ENCODE results near the gene SNED1.

The SNED1 gene

DNA sequence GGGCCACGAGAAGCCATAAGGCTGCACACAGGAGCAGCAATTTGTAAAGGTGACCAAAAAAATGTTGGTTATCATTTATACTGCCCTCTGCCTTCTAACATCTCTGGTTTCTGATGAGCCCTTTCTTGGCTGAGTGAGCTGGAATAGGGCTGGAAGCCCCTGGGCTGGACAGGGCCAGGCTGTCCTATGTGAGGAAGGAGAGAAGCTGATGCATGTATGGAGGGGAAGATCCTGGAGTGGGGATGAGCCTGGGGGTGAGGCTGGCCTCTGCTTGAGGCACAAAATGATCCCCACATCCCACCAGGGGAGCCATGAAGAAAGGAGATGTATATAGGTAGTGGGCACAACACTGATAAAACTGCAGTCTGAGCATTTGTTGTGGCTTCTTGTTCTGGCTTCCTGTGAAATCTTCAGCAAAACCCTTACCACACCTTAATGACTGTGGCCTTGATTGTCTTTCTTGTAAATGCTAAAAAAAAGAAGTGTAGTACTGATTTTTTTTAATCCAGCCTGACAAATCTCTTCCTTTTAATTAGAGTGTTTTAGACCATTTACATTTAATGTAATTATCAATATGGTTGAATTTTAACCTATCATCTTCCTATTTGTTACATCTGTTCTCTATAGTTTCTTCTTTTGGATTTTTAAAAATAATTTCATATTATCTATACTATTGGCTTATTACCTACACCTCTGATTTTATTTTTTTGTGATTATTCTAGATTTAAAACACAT, 5.6 kb downstream of the SNED1 start:
- H3K4me3 ChIP-seq (ENCODE audit: control insufficient read depth, low read depth, low read length), result no peak overlapping the region
- no peak for DNase-seq (ENCODE audit: low read depth)
- no peak for TF ChIP-seq CTCF (IDR thresholded peaks at IDR 0.05; ENCODE audit: control insufficient read depth, insufficient read depth, low read depth, low read length, missing control alignments)

DNA sequence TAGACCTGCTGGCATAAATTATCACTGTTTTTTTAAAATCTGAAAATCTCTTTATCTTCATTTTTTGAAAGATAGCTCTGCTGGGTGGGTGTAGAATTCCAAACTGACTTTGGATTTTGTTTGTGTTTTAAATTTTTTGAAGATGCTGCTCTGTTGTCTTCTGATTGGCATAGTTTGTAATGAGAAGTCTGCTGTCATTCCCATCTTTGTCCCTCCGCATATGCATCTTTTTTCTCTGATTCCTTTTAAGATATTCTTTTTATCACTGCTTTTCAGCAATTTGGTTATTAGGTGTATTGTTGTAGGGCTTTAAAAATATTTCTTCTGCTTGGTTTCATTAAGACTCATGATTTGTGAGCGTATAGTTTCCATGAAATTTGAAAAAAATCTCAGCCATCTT, 7.2 kb downstream of the SNED1 start:
- DNase-seq (ENCODE audit: low read depth), result no peak
- no peak overlapping the region for H3K4me3 ChIP-seq (ENCODE audit: control insufficient read depth, low read depth, low read length)
- TF ChIP-seq CTCF (IDR thresholded peaks at IDR 0.05; ENCODE audit: control insufficient read depth, insufficient read depth, low read depth, low read length, missing control alignments), result no peak

GRCh38 chr2:241006412-241006811, 8.0 kb downstream of the SNED1 start:
- no peak overlapping the region for H3K4me3 ChIP-seq (ENCODE audit: control insufficient read depth, low read depth, low read length)
- TF ChIP-seq CTCF (IDR thresholded peaks at IDR 0.05; ENCODE audit: control insufficient read depth, insufficient read depth, low read depth, low read length, missing control alignments), result no peak
- DNase-seq (ENCODE audit: low read depth), result no peak

DNA sequence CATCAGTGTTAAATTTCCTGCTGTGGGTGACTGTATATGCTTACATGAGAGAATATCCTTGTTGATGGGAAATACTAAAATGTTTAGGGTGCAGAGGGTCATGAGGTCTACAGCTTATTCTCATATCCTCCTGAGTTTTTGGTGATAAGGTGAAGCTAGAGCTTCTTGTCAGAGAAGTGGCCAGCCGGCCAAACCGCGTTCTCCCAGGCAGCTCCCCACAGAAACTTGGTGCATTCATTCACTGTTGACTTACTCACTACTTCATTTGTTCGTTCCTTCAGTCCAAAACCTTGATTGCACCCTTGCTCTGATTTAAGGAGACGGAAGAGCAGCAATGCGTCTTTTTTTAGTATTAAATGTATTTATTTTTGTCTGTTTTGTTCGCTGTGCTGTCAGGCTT, 8.7 kb downstream of the SNED1 start:
- no peak for TF ChIP-seq CTCF (IDR thresholded peaks at IDR 0.05; ENCODE audit: control insufficient read depth, insufficient read depth, low read depth, low read length, missing control alignments)
- no peak overlapping the region for H3K4me3 ChIP-seq (ENCODE audit: control insufficient read depth, low read depth, low read length)
- no peak for DNase-seq (ENCODE audit: low read depth)

DNA sequence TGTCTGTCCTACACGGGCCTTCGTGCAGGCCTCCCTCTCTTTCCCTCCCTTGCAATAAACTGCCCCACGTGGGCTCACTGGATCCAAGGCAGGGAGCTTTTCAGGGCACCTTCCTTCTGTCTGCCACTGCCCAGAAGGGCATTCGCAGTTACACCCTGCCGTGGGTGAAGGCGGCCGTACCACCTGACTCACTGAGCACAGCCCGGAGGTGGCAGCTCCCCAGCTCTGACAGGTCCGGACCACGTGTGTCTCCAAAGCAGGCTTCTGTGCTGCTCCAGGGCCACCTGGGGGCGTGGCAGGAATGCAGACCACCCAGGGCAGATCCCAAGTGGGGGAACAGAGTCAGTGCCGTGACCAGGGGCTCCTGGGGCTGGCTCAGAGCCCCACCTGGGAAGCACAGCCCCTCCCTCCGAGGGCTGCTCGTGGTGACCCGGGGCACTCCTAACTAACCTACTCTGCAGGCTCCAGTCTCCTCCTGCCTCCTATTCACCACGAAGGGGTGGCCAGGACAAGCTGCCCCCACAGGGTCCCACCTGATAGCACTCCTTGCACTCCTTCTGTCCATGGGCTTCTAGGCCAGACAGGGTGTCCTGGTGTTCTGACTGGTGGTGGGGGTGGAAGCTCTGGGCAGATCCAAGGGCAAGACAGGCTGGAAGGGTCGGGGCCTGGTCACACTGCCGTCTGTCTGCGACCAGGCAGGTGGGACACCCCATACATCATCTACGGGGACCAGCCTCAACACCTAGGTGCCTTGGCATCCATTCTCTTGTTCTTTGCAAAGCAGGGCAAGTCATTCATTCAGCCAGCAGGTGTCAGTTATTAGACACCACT, 9.7 kb downstream of the SNED1 start:
- no peak overlapping the region for H3K4me3 ChIP-seq (ENCODE audit: control insufficient read depth, low read depth, low read length)
- DNase-seq (ENCODE audit: low read depth), result no peak
- no peak for TF ChIP-seq CTCF (IDR thresholded peaks at IDR 0.05; ENCODE audit: control insufficient read depth, insufficient read depth, low read depth, low read length, missing control alignments)

- TF ChIP-seq CTCF (IDR thresholded peaks at IDR 0.05; ENCODE audit: control insufficient read depth, insufficient read depth, low read depth, low read length, missing control alignments), result no peak
- no peak overlapping the region for H3K4me3 ChIP-seq (ENCODE audit: control insufficient read depth, low read depth, low read length)
- no peak for DNase-seq (ENCODE audit: low read depth)
Observed at GRCh38 chr2:241008711-241009121, 10.3 kb downstream of the SNED1 start.

Measured in AG09309 (cell line).